GM10266 (cell line): ENCODE results near the gene TANC1.

Source experiments
- DNase-seq: peaks from one replicate; pipeline ENCODE4 v3.0.0; 2012; ENCODE audit errors: extremely low spot score
- CTCF ChIP-seq: IDR thresholded peaks from 2 replicates; pipeline ENCODE4 v1.5.1; 2012; ENCODE audit warnings: mild to moderate bottlenecking, low read depth; ENCODE audit not compliant: control insufficient read depth, insufficient read depth; ENCODE audit errors: missing control alignments

Gene TANC1

GRCh38 chr2:158928965-158929364 is 39.5 kb upstream of the TANC1 start:
- DNase-seq: no peak
- TF ChIP-seq CTCF: no peak

GRCh38 chr2:158931572-158931971 is 36.9 kb upstream of the TANC1 start:
- DNase-seq: no peak

GRCh38 chr2:158932131-158932645 is 36.3 kb upstream of the TANC1 start:
- no peak for DNase-seq
- no peak for TF ChIP-seq CTCF

More at GRCh38 chr2:158931572-158931971, 36.9 kb upstream of the TANC1 start:
- TF ChIP-seq CTCF: no peak

GRCh38 chr2:158934170-158934569 is 34.3 kb upstream of the TANC1 start:
- DNase-seq: no peak
- TF ChIP-seq CTCF: no peak

- no peak for DNase-seq
- TF ChIP-seq CTCF: no peak
Observed at GRCh38 chr2:158935617-158936016, 32.8 kb upstream of the TANC1 start.

GRCh38 chr2:158936978-158937377 is 31.5 kb upstream of the TANC1 start:
- no peak for TF ChIP-seq CTCF
- DNase-seq: no peak

- DNase-seq: no peak
- no peak for TF ChIP-seq CTCF
Observed at GRCh38 chr2:158940356-158940755, 28.1 kb upstream of the TANC1 start.
